ENCODE results near the gene ARVCF. TPM values are rescaled to one million over a fixed set of nuclear protein-coding genes. Genes with fewer than 3 reads are reported as not detected.

ARVCF gene
- total RNA-seq, 3 donors from 2014 or later (not counting 1 experiment from before 2014, with no cell fraction given): 37.8 to 62.0 (median 38.7) TPM

DNA sequence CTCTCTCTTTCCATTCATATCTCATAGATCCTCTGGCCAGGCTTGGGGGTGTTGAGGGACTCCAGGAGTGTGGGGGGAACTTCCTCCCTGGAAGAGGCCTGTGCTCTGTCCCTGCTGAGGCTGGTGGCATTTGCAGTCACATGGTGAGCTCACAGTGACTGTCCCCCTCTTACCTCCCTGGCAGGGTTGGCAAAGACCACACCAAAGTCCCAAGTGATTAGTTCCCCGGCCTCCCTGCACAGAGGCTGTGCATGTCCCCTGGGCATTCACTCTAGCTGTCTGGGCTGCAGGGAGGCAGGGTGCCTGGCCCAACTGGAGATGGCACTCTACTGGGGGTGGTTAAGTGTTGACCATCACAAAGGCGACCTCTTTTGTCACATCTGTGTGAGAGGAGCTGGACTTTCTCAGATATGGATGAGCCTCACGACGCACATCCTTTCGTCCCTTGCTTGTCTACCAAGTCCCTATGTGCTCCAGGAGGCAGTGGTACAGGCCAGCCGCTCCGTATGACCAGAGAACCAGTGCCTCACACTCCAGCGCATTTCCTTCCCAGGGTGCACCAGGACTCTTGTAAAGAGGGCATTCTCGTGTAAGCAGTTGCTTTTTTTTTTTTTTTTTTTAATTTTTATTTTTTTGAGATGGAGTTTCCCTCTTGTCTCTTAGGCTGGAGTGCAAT, 13.1 kb upstream of the ARVCF start:
- H3K9me3 ChIP-seq (ENCODE audit: control insufficient read depth, insufficient read depth, low read length): no peaks in the 10 kb centered on the region
- peaks cover 2% of the 10 kb centered on the region for H3K36me3 ChIP-seq (ENCODE audit: control insufficient read depth, insufficient read depth, low read length)
- H3K4me1 ChIP-seq (ENCODE audit: control insufficient read depth, insufficient read depth, low read length): peaks cover 23% of the 10 kb centered on the region
- TF ChIP-seq, protein P1, sequence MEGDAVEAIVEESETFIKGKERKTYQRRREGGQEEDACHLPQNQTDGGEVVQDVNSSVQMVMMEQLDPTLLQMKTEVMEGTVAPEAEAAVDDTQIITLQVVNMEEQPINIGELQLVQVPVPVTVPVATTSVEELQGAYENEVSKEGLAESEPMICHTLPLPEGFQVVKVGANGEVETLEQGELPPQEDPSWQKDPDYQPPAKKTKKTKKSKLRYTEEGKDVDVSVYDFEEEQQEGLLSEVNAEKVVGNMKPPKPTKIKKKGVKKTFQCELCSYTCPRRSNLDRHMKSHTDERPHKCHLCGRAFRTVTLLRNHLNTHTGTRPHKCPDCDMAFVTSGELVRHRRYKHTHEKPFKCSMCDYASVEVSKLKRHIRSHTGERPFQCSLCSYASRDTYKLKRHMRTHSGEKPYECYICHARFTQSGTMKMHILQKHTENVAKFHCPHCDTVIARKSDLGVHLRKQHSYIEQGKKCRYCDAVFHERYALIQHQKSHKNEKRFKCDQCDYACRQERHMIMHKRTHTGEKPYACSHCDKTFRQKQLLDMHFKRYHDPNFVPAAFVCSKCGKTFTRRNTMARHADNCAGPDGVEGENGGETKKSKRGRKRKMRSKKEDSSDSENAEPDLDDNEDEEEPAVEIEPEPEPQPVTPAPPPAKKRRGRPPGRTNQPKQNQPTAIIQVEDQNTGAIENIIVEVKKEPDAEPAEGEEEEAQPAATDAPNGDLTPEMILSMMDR (IDR thresholded peaks at IDR 0.05): no peak
- no peak for ATAC-seq
- DNase-seq: no peak
- H3K27ac ChIP-seq (ENCODE audit: low read length): no peak overlapping the region
- H3K4me3 ChIP-seq (ENCODE audit: low read length): no peak overlapping the region
- no peaks in the 10 kb centered on the region for H3K27me3 ChIP-seq (ENCODE audit: control insufficient read depth, insufficient read depth, low read length)
- 93% methylated on average over 9 of the region's 9 CpGs for WGBS (ENCODE audit: insufficient coverage)
- H3K4me1 Mint-ChIP-seq: peaks cover 30 to 48% of the 10 kb centered on the region in 2 donors
- H3K4me3 Mint-ChIP-seq: no peak overlapping the region
- H3K27ac Mint-ChIP-seq: no peak overlapping the region
- no peaks in the 10 kb centered on the region for H3K36me3 Mint-ChIP-seq
- intact Hi-C loops (cut with micrococcal nuclease): no loop called here
- H3K27me3 Mint-ChIP-seq (ENCODE audit: low read depth in 2 of 2): no peaks in the 10 kb centered on the region
- no peaks in the 10 kb centered on the region for H3K9me3 Mint-ChIP-seq

- no peak overlapping the region for H3K27ac Mint-ChIP-seq
Observed at GRCh38 chr22:20028855-20029549, 12.4 kb upstream of the ARVCF start.

GRCh38 chr22:20027966-20028854, 11.6 kb upstream of the ARVCF start:
- H3K4me3 ChIP-seq (ENCODE audit: low read length): no peak overlapping the region
- WGBS (ENCODE audit: insufficient coverage): 93% methylated on average over 11 of the region's 12 CpGs
- Mint-ChIP-seq H3K9me3 (no peaks in the 10 kb centered on the region), H3K27ac (no peak overlapping the region), H3K27me3 (ENCODE audit: low read depth in 2 of 2) (no peaks in the 10 kb centered on the region), H3K4me1 (peaks cover 33 to 48% of the 10 kb centered on the region in 2 donors), H3K4me3 (no peak overlapping the region), H3K36me3 (no peaks in the 10 kb centered on the region)
- peaks cover 22% of the 10 kb centered on the region for H3K4me1 ChIP-seq (ENCODE audit: control insufficient read depth, insufficient read depth, low read length)
- intact Hi-C loops (cut with micrococcal nuclease): no loop called here
- DNase-seq (peak in 1 of 2 donors; percentile 46), ATAC-seq (peak in 2 of 3 donors; percentile 31 to 44)
- TF ChIP-seq, protein P1 (IDR thresholded peaks at IDR 0.05): peak; percentile 9
- no peaks in the 10 kb centered on the region for H3K9me3 ChIP-seq (ENCODE audit: control insufficient read depth, insufficient read depth, low read length)
- no peaks in the 10 kb centered on the region for H3K27me3 ChIP-seq (ENCODE audit: control insufficient read depth, insufficient read depth, low read length)
- no peak overlapping the region for H3K27ac ChIP-seq (ENCODE audit: low read length)
- peaks cover 4% of the 10 kb centered on the region for H3K36me3 ChIP-seq (ENCODE audit: control insufficient read depth, insufficient read depth, low read length)

More at GRCh38 chr22:20028855-20029549, 12.4 kb upstream of the ARVCF start:
- Histone ChIP-seq H3K9me3 (ENCODE audit: control insufficient read depth, insufficient read depth, low read length) (no peaks in the 10 kb centered on the region), H3K27me3 (ENCODE audit: control insufficient read depth, insufficient read depth, low read length) (no peaks in the 10 kb centered on the region), H3K4me3 (ENCODE audit: low read length) (no peak overlapping the region), H3K36me3 (ENCODE audit: control insufficient read depth, insufficient read depth, low read length) (peaks cover 4% of the 10 kb centered on the region), H3K4me1 (ENCODE audit: control insufficient read depth, insufficient read depth, low read length) (peaks cover 23% of the 10 kb centered on the region), H3K27ac (ENCODE audit: low read length) (no peak overlapping the region)
- Mint-ChIP-seq H3K9me3 (no peaks in the 10 kb centered on the region), H3K27me3 (ENCODE audit: low read depth in 2 of 2) (no peaks in the 10 kb centered on the region), H3K4me1 (peaks cover 30 to 46% of the 10 kb centered on the region in 2 donors), H3K4me3 (no peak overlapping the region), H3K36me3 (no peaks in the 10 kb centered on the region)
- TF ChIP-seq, protein P1 (IDR thresholded peaks at IDR 0.05): no peak
- whole genome bisulfite sequencing (ENCODE audit: insufficient coverage): 96% methylated on average over 13 of the region's 16 CpGs
- ATAC-seq (no peak), DNase-seq (no peak)
- intact Hi-C loops (cut with micrococcal nuclease): no loop called here

Data from natural killer cell (primary cell).